ENCODE measurements around the gene TOR1B.

DNA sequence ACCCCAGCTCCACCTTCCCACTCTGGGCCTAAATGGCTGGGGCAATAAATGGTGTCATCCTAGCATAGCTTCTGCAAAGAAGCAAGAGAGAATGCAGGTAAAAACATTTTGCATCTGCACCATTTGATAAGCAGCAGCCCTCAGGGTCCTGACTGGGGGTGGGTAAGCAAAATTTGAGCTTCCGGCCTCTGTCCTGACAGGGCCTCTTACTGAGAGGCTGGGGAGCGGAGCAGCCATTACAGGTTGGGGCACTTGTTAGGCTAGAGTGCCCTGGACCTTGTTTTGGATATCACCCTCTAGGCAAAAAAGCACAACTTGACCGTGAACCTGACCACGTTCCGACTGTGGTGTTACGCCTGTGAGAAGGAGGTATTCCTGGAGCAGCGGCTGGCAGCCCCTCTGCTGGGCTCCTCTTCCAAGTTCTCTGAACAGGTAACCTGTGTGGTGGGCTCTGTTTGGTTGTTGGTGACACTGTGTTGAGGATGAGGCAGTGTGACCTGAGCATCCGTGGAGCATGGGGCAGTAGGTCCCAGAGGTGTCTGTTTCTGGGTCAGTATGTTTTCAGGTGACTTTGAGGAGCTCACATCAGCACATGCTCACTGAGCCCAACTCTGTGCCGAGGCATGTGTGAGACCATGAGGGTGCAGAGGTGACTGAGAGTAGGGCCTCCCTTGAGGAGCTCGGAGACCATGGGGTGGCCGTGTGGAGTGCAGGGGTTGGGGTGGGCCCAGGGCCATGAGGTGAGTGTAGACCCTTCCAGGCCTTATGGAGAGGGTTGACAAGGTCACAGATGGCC is 55.4 kb downstream of the TOR1B start:
- TF ChIP-seq, protein P1, sequence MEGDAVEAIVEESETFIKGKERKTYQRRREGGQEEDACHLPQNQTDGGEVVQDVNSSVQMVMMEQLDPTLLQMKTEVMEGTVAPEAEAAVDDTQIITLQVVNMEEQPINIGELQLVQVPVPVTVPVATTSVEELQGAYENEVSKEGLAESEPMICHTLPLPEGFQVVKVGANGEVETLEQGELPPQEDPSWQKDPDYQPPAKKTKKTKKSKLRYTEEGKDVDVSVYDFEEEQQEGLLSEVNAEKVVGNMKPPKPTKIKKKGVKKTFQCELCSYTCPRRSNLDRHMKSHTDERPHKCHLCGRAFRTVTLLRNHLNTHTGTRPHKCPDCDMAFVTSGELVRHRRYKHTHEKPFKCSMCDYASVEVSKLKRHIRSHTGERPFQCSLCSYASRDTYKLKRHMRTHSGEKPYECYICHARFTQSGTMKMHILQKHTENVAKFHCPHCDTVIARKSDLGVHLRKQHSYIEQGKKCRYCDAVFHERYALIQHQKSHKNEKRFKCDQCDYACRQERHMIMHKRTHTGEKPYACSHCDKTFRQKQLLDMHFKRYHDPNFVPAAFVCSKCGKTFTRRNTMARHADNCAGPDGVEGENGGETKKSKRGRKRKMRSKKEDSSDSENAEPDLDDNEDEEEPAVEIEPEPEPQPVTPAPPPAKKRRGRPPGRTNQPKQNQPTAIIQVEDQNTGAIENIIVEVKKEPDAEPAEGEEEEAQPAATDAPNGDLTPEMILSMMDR (IDR thresholded peaks at IDR 0.05): no peak
- no peak for TF ChIP-seq POLR2A (IDR thresholded peaks at IDR 0.05)
- no peak for TF ChIP-seq EP300 (IDR thresholded peaks at IDR 0.05)

Data from gastroesophageal sphincter (tissue), 3 donors.